Measurements from ENCODE around the gene NMNAT1. TPM values are rescaled to one million over a fixed set of nuclear protein-coding genes. Genes with fewer than 3 reads are reported as not detected.
"Not testable (repeated sequence)": the region's sequence is repeated elsewhere in the genome, so short reads cannot be mapped to it uniquely, and the experiment has no call there.

Gene NMNAT1
- total and polyA plus RNA-seq, 2 donors from 2014 or later, result 12.3 to 17.5 TPM

GRCh38 chr1:10025354-10025753 lies 82.1 kb downstream of the NMNAT1 start:
- H3K4me1 ChIP-seq (ENCODE audit: control insufficient read depth in 2 of 3, insufficient read depth in 2 of 3, low read depth in 1 of 3, low read length in 3 of 3), result no peaks in the 10 kb centered on the region
- no peaks in the 10 kb centered on the region for H3K36me3 ChIP-seq (ENCODE audit: control insufficient read depth in 2 of 3, insufficient read depth in 3 of 3, low read length in 3 of 3)
- intact Hi-C loops (cut with DNase I), result no loop called here
- no peak overlapping the region for H3K4me3 ChIP-seq (ENCODE audit: low read length in 3 of 3)
- DNase-seq (no peak), FAIRE-seq (no peak)
- no peaks in the 10 kb centered on the region for H3K9me3 ChIP-seq (ENCODE audit: control insufficient read depth in 2 of 3, insufficient read depth in 1 of 3, low read length in 3 of 3)
- H3K27ac ChIP-seq (ENCODE audit: low read depth in 2 of 2, low read length in 2 of 2), result no peak overlapping the region
- TF ChIP-seq, protein P1, sequence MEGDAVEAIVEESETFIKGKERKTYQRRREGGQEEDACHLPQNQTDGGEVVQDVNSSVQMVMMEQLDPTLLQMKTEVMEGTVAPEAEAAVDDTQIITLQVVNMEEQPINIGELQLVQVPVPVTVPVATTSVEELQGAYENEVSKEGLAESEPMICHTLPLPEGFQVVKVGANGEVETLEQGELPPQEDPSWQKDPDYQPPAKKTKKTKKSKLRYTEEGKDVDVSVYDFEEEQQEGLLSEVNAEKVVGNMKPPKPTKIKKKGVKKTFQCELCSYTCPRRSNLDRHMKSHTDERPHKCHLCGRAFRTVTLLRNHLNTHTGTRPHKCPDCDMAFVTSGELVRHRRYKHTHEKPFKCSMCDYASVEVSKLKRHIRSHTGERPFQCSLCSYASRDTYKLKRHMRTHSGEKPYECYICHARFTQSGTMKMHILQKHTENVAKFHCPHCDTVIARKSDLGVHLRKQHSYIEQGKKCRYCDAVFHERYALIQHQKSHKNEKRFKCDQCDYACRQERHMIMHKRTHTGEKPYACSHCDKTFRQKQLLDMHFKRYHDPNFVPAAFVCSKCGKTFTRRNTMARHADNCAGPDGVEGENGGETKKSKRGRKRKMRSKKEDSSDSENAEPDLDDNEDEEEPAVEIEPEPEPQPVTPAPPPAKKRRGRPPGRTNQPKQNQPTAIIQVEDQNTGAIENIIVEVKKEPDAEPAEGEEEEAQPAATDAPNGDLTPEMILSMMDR (IDR thresholded peaks at IDR 0.05; ENCODE audit: borderline replicate concordance, extremely low read depth, insufficient read depth), result no peak
- no peaks in the 10 kb centered on the region for H3K27me3 ChIP-seq (ENCODE audit: control insufficient read depth, insufficient read depth, low read length)
- H3K9ac ChIP-seq (ENCODE audit: low read length in 3 of 3), result no peak overlapping the region

DNA sequence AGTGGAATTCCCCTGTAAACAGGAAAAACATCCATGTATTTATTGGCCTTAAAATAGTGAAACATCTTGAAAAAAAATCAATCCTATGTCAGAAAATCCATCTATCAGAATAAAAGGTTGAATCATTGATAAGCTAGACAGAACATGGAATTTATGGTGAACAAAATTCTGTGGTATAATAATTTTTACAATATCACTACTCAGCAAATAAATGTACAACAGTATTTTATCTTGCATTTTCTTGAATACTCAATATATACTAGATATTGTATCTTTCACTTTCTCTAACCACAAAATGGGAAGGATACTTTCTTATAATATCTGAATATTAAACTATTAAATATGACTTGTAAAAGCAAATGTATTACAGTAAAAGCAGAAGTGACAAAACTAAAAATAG lies 83.8 kb downstream of the NMNAT1 start:
- intact Hi-C loops (cut with DNase I), result no loop called here
- Histone ChIP-seq H3K9ac (ENCODE audit: low read length in 3 of 3) (no peak overlapping the region), H3K4me1 (ENCODE audit: control insufficient read depth in 2 of 3, insufficient read depth in 2 of 3, low read depth in 1 of 3, low read length in 3 of 3) (no peaks in the 10 kb centered on the region), H3K27ac (ENCODE audit: low read depth in 2 of 2, low read length in 2 of 2) (no peak overlapping the region), H3K27me3 (ENCODE audit: control insufficient read depth, insufficient read depth, low read length) (no peaks in the 10 kb centered on the region), H3K9me3 (ENCODE audit: control insufficient read depth in 2 of 3, insufficient read depth in 1 of 3, low read length in 3 of 3) (no peaks in the 10 kb centered on the region), H3K36me3 (ENCODE audit: control insufficient read depth in 2 of 3, insufficient read depth in 3 of 3, low read length in 3 of 3) (no peaks in the 10 kb centered on the region), H3K4me3 (ENCODE audit: low read length in 3 of 3) (no peak overlapping the region)
- DNase-seq (no peak), FAIRE-seq (no peak)
- TF ChIP-seq, protein P1 (IDR thresholded peaks at IDR 0.05; ENCODE audit: borderline replicate concordance, extremely low read depth, insufficient read depth), result no peak

DNA sequence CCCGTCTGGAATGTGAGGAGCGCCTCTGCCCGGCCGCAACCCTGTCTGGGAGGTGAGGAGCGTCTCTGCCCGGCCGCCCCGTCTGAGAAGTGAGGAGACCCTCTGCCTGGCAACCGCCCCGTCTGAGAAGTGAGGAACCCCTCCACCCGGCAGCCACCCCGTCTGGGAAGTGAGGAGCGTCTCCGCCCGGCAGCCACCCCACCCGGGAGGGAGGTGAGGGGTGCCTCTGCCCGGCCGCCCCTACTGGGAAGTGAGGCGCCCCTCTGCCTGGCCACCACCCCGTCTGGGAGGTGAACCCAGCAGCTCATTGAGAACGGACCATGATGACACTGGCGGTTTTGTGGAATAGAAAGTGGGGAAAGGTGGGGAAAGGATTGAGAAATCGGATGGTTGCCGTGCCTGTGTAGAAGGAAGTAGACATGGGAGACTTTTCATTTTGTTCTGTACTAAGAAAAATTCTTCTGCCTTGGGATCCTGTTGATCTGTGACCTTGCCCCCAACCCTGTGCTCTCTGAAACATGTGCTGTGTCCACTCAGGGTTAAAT lies 85.8 kb downstream of the NMNAT1 start:
- H3K9me3 ChIP-seq (ENCODE audit: control insufficient read depth in 2 of 3, insufficient read depth in 1 of 3, low read length in 3 of 3); H3K4me1 ChIP-seq (ENCODE audit: control insufficient read depth in 2 of 3, insufficient read depth in 2 of 3, low read depth in 1 of 3, low read length in 3 of 3); H3K27ac ChIP-seq (ENCODE audit: low read depth in 2 of 2, low read length in 2 of 2); H3K4me3 ChIP-seq (ENCODE audit: low read length in 3 of 3); FAIRE-seq; intact Hi-C loops (cut with DNase I); H3K9ac ChIP-seq (ENCODE audit: low read length in 3 of 3); H3K36me3 ChIP-seq (ENCODE audit: control insufficient read depth in 2 of 3, insufficient read depth in 3 of 3, low read length in 3 of 3); DNase-seq; H3K27me3 ChIP-seq (ENCODE audit: control insufficient read depth, insufficient read depth, low read length): not testable (repeated sequence)

GRCh38 chr1:10031461-10031860 lies 88.2 kb downstream of the NMNAT1 start:
- H3K9ac ChIP-seq (ENCODE audit: low read length in 3 of 3), result no peak overlapping the region
- H3K4me1 ChIP-seq (ENCODE audit: control insufficient read depth in 2 of 3, insufficient read depth in 2 of 3, low read depth in 1 of 3, low read length in 3 of 3), result peaks cover 0 to 9% (median 0%) of the 10 kb centered on the region in 3 donors
- no peaks in the 10 kb centered on the region for H3K9me3 ChIP-seq (ENCODE audit: control insufficient read depth in 2 of 3, insufficient read depth in 1 of 3, low read length in 3 of 3)
- no peaks in the 10 kb centered on the region for H3K27me3 ChIP-seq (ENCODE audit: control insufficient read depth, insufficient read depth, low read length)
- peak in 2 of 5 donors; percentile 43 to 54 for DNase-seq
- no peaks in the 10 kb centered on the region for H3K36me3 ChIP-seq (ENCODE audit: control insufficient read depth in 2 of 3, insufficient read depth in 3 of 3, low read length in 3 of 3)
- intact Hi-C loops (cut with DNase I), result no loop called here
- FAIRE-seq, result no peak
- H3K4me3 ChIP-seq (ENCODE audit: low read length in 3 of 3), result no peak overlapping the region
- TF ChIP-seq, protein P1 (IDR thresholded peaks at IDR 0.05; ENCODE audit: borderline replicate concordance, extremely low read depth, insufficient read depth), result no peak
- no peak overlapping the region for H3K27ac ChIP-seq (ENCODE audit: low read depth in 2 of 2, low read length in 2 of 2)
